Measurements from ENCODE around the gene ZNF24.
A peak's percentile ranks its signal among the peaks of the same experiment; 100 is the strongest.

Gene ZNF24

DNA sequence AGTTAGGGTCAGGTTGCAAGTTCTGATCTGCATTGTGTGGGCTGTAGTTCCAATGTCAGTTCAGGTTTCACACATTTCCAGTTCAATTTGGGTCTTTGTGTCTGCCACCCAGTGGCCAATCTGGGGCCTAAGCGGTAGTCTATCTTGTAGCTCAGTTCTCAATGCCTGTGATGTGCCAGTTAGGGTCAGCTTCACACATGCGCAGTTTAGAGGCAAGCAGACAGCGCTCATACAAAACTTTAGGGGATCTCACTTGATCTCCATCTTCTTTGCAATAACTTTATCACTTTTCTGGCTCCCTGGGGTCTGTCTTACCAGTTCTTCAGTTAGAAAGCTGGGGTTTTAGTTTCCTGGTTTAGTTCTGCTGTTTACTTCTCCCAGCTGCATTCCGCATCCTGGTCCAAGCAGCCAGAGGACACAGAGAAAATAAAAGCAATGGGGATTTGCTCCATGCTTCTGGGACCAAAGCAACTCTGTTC, 11.0 kb upstream of the ZNF24 start:
- DNase-seq (ENCODE audit: low read depth, low spot score): peak; percentile 90

DNA sequence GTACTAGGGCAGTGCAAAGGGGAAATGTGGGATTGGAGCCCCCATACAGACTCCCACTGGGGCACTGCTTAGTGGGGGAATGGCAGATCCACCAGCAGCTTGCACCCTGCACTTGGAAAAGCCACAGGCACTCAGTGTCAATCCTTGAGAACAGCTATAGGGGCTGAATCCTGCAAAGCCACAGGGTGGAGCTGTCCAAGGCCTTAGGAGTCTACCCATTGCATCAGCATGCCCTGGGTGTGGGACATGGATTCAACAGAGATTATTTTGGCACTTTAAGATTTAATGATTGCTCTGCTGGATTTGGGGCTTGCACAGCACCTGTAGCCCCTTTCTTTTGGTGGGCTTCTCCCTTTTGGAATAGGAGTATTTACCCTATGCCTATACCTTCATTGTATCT, 8.6 kb upstream of the ZNF24 start:
- no peak for DNase-seq (ENCODE audit: low read depth, low spot score)

DNA sequence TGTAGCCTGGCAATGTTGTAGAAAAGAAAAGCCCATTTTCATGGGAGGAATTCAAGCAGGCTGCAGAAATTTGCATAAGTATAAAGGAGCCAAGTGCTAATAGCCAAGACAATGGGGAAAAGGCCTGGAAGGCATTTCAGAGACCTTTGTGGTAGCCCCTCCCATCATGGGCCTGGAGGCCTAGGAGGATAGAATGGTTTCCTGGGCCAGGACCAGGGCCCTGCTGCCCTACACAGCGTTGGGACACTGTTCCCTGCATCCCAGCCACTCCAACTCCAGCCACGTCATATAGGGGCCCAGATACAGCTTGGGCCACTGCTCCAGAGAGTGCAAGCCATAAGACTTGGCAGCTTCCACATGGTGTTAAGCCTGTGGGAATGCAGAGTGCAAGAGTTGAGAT, 8.1 kb upstream of the ZNF24 start:
- no peak for DNase-seq (ENCODE audit: low read depth, low spot score)

DNA sequence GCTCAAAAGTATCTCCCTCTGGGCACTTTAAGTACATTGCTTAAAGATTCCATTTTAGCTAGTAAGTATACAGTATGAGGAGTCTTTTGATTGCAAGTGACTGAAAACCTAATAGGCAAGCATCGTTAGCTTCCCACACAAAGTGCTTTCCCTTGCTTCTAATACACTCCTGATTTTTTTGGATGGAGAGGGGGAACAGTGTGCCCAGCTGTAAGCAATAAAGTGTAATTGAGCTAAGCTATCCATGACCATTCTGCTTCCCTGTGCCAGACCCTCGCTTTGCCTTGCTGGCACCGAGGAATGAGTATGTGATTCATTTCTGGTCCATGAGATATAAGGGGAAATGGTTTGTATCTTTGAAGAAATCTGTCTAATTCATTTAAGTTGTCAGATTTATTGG, 3.8 kb upstream of the ZNF24 start:
- DNase-seq (ENCODE audit: low read depth, low spot score): no peak

DNA sequence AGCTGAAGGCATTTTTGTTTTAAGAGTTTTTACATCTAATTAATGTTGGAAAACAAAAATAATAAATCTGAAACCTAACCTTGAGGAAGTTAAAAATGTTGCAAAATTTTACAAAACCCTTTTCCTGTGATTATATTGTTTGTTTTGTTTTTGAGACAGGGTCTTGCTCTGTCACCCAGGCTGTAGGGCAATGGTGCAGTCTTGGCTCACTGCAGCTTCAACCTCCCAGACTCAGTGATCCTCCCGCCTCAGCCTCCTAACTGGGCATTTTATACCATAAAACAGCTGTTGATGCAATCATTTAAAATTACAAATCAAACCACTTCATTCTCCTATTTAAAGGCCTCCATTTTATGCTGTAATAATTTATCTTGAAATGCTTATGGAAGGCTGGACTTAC, 1.7 kb upstream of the ZNF24 start:
- DNase-seq (ENCODE audit: low read depth, low spot score): no peak

DNA sequence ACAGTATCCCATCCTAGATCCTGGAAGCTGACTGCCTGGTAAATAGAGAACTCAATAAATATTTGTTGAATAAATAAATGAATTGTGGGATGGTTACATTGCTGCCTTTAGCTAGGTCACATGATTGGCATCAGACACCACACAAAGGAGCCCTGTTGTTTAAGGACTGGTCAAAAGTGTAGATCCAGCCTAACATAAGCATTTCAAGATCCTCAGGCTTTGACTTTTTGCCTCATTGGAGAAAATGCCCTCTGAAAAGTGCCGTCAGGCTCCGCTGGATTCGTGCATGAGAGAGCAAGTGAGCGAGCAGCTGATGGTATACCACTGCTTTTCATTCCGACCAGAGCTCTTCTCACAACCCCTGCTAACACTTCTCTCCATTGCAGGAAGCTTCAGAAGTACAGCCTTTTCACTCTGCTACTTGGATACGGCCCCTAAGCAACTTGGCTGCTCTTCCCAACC, 1.3 kb upstream of the ZNF24 start:
- peak; percentile 60 for DNase-seq (ENCODE audit: low read depth, low spot score)

DNA sequence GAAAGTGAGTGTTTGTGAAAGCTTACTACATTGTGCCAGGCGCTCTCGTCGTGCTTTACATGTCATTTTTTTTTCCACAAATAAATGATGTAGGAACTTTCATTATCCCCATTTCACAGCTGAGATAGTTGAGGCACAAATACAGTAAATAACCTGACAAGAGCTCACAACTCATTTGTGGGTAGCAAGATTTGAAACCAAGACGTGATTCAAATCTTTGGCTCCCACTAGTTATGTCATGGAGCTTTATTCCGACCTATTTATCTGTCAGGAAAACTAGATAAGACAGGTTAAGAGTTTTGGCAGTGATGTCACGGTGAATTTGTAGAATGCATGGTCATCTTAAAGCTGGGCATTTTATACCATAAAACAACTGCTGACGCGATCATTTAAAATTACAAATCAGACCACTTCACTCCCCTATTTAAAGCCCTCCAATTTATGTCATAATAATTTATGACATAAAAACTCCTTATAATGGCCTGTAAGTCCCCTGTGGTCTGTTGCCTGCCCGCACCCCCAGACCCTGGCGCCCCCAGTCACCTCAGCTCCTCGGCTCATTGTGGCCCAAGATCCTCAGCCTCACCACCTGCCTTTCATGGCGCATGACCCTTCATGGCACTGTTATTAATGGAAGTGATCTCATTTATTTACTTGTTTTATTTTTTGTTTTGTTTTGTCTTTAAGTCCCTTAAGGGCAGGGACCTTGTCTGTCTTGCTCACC, 678 bp upstream of the ZNF24 start:
- no peak for DNase-seq (ENCODE audit: low read depth, low spot score)

DNA sequence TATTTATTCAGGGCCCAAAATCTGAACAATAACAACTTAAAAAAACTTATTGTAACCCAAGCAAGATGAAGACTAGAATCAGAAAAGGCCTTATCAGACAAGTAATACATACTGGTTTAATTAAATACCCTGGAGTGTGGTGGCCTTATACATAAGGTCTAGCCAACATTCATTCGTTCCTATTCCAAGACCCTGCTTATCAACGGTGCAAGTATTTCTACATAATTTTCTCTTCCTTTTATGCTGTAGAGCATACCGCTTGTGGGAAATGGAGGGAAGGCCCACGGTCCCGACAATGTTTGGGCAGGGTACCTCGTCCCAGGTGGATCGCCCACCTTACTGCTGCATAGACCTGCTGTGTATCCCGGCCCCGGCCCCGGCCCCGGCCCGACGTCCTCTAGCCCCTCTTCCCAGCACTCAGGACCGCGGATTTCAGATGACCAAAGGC, 708 bp downstream of the ZNF24 start:
- no peak for DNase-seq (ENCODE audit: low read depth, low spot score)

DNA sequence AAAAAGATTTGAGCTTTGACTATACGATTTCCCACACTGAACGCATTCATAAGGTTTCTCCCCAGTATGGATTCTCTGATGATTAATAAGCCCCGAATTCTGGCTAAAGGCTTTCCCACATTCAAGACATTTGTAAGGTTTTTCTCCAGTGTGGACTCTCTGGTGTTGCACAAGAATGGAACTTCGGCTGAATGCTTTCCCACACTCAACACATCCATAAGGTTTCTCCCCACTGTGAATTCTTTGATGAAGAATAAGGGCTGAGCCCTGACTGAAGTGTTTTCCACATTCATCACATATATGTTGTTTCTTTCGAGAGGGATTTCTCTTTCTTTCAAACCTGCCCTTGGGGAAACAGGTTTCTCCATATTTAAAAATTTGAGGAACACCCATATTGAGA, 6.9 kb downstream of the ZNF24 start:
- DNase-seq (ENCODE audit: low read depth, low spot score): no peak

DNA sequence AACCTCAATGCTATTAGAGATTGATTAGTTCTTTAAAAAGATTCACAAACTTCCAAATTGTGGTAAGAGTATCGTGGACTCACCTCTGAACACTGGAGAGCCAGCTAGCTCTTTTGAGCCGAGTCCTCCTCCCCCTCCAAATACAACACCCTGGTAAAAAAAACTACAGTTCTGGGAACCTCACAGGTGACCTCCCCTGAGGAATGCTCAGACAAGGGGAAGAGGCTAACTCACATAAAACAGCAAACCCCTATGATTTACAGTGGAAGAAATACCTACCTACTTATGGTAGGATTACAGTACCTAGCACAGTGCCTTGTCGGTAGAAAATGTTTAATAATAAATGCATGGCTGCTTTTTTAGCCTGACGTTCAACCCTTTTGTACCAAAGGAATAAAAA, 8.4 kb downstream of the ZNF24 start:
- DNase-seq (ENCODE audit: low read depth, low spot score): no peak

DNA sequence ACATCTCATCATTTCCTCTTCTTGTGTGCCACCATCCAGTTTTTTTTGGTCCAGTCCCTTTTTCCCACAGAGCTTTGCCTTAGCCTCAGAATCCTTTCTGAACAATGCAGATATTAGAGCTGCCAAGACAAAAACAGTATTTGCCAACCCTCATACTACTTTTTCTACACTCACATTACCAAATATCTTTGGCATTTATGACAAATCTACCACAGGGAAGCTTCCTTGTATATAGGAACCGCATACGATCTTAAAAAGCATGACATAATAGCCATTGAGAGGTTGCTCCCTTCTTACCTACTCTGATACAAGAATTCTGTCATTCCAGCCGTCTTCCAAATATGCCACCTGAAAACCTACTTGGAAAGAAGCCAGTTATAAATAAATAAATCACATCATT, 9.4 kb downstream of the ZNF24 start:
- DNase-seq (ENCODE audit: low read depth, low spot score): peak; percentile 59

DNA sequence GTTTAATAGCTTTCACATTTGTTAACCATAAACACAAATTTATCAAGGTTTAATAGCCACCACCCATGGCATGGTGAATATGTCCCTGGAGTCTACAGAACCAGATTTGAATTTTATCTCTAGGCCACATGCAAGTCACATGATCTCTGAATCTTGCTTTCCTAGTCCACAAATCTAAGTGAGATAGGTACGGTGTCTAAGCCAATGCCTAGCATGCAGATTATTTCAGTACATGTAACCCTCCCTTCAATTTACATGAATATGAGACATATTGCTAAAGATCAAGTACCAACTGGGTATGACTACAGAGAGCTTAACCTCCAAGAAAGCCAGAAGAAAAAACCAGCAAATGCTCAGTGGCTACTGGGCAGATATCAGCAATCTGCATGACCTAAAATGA, 10.0 kb downstream of the ZNF24 start:
- no peak for DNase-seq (ENCODE audit: low read depth, low spot score)

DNA sequence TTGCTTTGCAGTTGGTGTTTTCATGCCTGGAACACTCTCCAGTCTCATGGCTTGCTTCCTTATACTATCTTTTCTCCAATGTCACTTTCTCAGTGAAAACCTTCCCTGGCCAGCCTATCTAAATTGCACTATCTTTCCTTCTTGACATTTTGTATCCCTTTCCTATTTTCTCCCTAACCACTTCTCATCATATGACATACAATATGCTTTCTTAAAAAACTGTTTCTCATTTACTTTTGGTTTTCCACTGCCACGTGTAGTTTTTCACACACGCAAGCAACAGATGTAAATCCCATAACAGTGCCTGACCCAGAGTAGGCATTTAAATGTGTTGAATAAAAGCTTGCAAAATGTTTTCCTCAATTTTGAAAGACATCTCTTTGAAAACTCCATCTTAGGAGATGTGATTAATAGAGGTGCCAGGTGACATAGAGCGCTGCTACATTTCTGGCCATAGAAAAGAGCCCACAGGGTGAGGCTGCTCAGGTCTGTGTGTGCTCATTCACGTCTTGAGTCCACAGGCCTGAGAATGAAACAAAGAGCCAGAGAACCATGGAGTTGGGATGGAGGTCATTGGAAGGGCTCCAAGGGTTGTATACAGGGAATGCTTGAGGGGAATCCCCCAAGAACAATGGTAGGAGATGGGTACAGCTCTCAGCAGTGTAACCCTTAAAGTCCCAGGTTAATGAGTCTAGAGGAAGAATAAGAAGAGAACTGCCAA, 12.7 kb downstream of the ZNF24 start:
- DNase-seq (ENCODE audit: low read depth, low spot score): no peak

DNA sequence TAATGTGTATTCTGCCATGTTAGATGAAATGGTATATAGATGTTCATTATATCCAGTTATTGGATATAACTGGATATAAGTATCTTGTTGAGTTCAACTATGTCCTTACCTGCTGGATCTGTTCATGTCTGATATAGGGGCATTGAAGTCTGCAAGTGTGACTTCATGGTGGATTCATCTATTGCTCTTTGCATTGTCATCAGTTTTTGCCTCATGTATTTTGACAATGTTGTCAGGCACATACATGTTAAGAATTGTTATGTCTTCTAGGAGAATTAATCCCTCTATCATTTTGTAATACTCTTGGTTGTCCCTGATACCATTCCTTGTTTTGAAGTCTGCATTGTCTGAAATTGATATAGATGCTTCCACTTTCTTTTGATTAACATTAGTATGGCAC, 15.4 kb downstream of the ZNF24 start:
- DNase-seq (ENCODE audit: low read depth, low spot score): no peak

DNA sequence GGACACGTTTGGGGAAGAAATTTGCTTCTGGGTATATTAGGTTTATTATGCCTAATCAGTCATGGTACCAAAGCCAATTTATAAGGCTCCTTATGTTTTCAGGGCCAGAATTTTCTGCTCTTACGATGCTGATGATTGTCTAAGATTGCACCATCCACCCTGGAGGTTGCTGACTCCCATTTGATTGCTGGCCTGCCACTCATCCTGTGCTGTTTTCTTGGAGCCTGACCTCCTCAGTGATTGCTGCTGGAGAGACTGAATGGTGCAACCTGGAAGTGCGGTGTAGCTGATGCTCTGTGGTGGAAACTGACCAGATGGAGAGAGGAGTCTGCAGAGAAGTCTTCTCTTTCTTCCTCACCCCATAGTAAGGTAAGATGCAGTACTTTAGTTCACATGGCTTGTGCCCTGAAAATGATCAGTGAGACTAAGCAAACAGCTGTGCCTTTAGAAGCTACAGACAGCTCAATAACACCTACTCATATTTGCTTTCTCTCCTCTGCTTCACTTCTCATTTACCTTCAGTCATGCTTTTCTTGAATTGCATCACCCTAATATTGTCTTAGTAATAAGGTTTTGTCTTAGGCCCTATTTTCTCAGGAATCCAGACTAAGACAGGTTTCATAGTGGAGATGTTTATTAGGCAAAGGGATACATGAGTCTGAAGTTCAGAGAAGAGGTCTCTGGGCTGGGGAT, 17.4 kb downstream of the ZNF24 start:
- no peak for DNase-seq (ENCODE audit: low read depth, low spot score)

DNA sequence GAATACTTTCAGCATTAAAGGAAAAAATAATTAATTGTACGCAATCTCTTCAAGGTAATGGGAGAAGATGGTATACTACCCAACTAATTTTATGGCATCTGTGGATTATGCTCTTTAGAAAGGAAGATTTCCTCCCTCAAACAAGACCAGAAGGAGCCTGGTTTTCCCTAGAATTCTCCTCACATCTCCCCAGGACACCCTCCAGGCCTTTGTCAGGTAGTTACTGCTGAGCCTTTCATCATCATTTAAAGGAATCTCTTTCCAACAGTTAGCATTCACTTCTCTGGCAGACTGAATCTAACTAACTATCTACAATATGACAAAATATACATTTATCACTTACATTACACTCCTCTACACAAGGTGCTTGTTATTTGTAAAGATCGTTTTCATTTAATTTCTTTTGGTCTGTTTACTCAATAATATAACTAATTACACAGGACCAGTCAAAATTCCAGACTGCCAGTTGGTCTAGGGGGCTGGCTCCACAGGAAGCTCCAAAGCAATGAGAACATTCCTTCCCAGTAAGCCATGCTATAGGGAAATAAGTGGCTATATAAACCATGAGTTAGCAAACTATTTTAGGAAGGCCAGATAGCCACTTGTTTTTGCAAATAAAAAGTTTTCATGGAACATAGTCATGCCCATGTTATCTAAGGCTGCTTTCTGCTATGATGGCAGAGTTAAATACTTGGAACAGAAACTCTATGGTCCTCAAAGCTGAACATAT, 19.1 kb downstream of the ZNF24 start:
- no peak for DNase-seq (ENCODE audit: low read depth, low spot score)

DNA sequence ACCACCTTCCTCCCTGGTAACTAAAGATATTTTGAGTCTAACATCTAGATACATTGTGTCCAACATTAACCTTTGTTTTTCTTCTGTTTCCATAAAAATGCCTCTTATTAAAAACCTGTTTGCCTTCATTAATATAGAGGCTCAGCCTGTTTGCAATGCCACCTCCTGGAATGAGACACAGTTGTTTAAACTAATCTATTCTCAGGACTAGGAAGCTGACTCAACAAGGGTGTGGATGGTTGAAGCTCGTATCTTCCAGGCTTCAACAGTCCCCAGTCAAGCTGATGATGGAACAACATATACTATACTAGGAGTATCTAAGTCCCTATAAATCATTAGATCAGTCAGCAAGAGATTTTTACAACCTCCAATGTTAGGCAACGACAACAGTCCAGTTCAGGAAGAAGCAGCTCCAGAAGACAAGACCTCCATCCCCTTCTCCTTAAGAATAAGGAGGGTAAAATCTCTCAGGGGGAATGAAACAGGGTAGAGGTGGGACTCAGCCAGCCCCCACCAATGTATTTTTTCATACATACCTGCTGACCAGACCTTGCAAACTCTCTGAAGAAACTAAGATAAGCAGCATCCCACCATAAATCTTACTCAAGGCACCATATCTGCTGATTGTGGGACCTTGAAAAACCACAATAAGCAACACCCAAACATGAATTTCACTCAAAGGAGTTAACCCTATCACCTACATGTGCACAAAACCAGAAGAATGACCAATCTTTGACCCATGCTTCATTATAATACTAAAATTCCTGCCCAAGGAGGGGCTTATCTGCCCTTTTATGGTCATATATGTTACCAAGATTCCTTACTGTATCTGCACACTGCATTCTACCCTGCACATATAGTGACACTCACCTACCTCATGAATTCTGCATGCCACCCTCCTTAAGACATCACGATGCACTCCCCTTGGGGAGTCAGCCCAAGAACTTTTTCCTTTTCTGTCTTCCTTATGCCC, 21.4 kb downstream of the ZNF24 start:
- DNase-seq (ENCODE audit: low read depth, low spot score): no peak

DNA sequence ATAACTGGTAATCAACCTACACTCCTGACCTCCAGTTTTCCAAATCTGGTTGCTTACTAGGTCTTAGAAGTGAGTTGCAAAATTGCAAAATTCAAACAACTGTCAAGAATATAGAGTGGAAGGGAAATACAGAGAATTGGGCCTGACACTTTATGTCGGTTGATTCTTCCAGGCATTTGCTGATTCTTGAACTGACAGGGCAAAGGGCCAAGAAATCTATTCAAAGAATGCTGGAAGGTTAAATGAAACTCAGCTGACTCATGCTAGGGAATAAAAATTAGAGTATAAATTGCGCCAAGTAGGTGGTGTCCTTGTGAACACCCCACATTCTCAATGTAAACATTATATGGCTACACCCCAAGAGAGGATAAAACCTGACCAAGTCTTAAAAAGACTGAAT, 32.7 kb downstream of the ZNF24 start:
- peak; percentile 54 for DNase-seq (ENCODE audit: low read depth, low spot score)

DNA sequence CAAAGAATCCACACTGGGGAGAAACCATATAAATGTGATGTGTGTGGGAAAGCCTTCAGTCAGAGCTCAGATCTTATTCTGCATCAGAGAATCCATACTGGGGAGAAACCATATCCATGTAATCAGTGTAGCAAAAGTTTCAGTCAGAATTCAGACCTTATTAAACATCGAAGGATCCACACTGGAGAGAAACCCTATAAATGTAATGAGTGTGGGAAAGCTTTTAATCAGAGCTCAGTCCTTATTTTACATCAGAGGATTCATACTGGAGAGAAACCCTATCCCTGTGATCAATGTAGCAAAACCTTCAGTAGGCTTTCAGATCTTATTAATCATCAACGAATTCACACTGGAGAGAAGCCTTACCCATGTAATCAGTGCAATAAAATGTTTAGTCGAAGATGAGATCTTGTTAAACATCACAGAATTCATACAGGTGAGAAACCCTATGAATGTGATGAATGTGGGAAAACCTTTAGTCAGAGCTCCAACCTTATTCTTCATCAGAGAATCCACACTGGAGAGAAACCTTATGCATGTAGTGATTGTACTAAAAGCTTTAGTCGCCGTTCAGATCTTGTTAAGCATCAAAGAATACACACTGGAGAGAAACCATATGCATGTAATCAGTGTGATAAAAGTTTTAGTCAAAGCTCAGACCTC, 37.5 kb downstream of the ZNF24 start:
- DNase-seq (ENCODE audit: low read depth, low spot score): no peak

DNA sequence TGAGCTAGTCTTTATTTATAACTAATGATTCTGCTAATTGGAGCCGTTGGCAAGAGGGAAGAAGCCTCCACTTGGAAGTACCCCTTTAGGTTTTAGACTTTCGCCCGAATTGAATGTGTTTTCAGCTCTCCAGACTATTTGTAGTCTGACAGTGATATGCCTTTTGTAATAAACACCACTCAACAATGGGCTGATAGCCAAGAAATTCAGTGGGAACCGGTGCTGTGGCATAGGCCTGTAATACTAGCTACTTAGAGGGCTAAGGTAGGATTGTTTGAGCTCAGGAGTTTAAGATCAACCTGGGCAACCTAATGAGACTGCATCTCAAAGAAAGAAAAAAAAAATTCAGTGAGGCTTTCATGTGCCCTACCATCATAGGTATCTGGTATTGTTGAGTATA, 40.6 kb downstream of the ZNF24 start:
- DNase-seq (ENCODE audit: low read depth, low spot score): no peak

All from astrocyte of the hippocampus (primary cell).